ENCODE data around the gene TNFAIP8L2.

Gene TNFAIP8L2

DNA sequence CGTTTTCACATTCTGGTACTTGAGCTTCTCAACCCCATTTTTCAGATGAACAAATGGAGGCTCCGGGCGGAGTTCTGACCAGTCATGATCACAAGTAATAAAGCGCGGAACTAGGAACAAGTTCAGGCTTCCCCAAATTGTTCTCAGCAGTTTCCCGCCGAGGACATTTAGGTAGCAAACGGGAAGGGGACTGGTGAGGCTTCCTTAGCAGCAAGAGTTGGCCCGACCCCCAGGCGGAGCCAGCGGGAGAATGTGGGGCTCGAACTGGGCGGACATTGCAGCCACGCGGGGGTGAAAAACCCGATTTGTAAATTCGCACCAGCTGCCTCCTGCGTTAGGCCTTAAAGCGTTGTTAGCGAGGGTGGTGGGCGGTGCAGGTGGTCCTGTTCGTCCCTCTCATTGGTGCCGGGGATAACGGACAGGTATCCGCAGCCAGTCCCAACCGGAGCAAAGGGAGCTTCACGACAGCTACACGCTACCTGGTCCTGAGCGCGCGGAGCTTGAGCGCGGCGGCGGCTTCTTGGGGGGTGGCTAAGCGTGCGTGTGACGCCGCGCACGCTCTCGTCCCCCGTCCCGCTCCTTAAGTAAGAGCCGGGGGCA lies 25.4 kb upstream of the TNFAIP8L2 start:
- ATAC-seq = no peak
- TF ChIP-seq CSDC2 (CRISPR knock-in tag; IDR thresholded peaks at IDR 0.05) = no peak
- no peak for TF ChIP-seq BACH2 (CRISPR knock-in tag; IDR thresholded peaks at IDR 0.05; ENCODE audit: borderline replicate concordance)
- TF ChIP-seq ESRRG (CRISPR knock-in tag; IDR thresholded peaks at IDR 0.05) = no peak
- TF ChIP-seq ZNF70 (CRISPR knock-in tag; IDR thresholded peaks at IDR 0.05) = no peak
- TF ChIP-seq ZFP30 (CRISPR knock-in tag; IDR thresholded peaks at IDR 0.05) = no peak
- no peak for TF ChIP-seq ARNTL (CRISPR knock-in tag; IDR thresholded peaks at IDR 0.05; ENCODE audit: borderline replicate concordance, low read depth)
- TF ChIP-seq ISL1 (CRISPR knock-in tag; IDR thresholded peaks at IDR 0.05) = no peak
- no peak for TF ChIP-seq OSR1 (CRISPR knock-in tag; IDR thresholded peaks at IDR 0.05)
- TF ChIP-seq GLIS3 (CRISPR knock-in tag; IDR thresholded peaks at IDR 0.05) = no peak
- TF ChIP-seq ZC3H10 (CRISPR knock-in tag; IDR thresholded peaks at IDR 0.05) = no peak
- TF ChIP-seq, protein P1, sequence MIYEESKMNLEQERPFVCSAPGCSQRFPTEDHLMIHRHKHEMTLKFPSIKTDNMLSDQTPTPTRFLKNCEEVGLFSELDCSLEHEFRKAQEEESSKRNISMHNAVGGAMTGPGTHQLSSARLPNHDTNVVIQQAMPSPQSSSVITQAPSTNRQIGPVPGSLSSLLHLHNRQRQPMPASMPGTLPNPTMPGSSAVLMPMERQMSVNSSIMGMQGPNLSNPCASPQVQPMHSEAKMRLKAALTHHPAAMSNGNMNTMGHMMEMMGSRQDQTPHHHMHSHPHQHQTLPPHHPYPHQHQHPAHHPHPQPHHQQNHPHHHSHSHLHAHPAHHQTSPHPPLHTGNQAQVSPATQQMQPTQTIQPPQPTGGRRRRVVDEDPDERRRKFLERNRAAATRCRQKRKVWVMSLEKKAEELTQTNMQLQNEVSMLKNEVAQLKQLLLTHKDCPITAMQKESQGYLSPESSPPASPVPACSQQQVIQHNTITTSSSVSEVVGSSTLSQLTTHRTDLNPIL (CRISPR knock-in tag; IDR thresholded peaks at IDR 0.05; ENCODE audit: low read depth) = no peak
- TF ChIP-seq TCF4 (CRISPR knock-in tag; IDR thresholded peaks at IDR 0.05; ENCODE audit: borderline replicate concordance) = no peak
- no peak for TF ChIP-seq TOX (CRISPR knock-in tag; IDR thresholded peaks at IDR 0.05; ENCODE audit: borderline replicate concordance)
- TF ChIP-seq, protein P2, sequence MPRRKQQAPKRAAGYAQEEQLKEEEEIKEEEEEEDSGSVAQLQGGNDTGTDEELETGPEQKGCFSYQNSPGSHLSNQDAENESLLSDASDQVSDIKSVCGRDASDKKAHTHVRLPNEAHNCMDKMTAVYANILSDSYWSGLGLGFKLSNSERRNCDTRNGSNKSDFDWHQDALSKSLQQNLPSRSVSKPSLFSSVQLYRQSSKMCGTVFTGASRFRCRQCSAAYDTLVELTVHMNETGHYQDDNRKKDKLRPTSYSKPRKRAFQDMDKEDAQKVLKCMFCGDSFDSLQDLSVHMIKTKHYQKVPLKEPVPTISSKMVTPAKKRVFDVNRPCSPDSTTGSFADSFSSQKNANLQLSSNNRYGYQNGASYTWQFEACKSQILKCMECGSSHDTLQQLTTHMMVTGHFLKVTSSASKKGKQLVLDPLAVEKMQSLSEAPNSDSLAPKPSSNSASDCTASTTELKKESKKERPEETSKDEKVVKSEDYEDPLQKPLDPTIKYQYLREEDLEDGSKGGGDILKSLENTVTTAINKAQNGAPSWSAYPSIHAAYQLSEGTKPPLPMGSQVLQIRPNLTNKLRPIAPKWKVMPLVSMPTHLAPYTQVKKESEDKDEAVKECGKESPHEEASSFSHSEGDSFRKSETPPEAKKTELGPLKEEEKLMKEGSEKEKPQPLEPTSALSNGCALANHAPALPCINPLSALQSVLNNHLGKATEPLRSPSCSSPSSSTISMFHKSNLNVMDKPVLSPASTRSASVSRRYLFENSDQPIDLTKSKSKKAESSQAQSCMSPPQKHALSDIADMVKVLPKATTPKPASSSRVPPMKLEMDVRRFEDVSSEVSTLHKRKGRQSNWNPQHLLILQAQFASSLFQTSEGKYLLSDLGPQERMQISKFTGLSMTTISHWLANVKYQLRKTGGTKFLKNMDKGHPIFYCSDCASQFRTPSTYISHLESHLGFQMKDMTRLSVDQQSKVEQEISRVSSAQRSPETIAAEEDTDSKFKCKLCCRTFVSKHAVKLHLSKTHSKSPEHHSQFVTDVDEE (CRISPR knock-in tag; IDR thresholded peaks at IDR 0.05) = no peak

DNA sequence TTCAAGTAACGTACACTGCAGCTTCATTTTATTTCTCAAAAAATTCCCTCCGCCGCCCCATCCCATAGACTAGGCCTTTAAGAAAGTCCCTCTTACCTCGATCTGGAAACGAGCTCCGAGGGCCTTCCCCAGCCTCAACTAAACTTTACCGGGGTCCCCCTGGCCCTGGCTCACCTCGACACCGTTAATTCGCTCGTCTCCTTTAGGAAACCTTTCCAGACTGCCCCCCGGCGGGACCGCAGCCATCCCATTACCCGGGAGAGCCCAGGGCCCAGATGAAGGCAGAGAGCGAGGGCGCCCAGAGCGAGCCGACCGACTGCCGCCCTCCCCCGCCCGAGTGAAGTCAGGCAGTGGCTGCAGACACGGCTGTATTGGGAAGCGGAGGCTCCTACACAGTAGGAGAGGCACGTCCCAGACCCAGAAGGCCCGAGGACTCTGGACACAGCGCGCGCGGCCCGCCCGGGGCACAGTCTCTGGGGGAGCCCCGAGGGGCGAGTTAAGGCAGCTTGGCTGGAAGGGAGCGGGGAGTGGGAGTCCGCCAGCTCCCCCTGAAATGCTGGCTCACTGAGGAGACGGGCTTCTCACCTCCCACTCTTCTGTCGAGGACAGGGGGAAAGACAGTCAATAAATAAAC lies 24.6 kb upstream of the TNFAIP8L2 start:
- ATAC-seq = no peak
- no peak for TF ChIP-seq ZFP30 (CRISPR knock-in tag; IDR thresholded peaks at IDR 0.05)
- no peak for TF ChIP-seq ESRRG (CRISPR knock-in tag; IDR thresholded peaks at IDR 0.05)
- TF ChIP-seq, protein P3, sequence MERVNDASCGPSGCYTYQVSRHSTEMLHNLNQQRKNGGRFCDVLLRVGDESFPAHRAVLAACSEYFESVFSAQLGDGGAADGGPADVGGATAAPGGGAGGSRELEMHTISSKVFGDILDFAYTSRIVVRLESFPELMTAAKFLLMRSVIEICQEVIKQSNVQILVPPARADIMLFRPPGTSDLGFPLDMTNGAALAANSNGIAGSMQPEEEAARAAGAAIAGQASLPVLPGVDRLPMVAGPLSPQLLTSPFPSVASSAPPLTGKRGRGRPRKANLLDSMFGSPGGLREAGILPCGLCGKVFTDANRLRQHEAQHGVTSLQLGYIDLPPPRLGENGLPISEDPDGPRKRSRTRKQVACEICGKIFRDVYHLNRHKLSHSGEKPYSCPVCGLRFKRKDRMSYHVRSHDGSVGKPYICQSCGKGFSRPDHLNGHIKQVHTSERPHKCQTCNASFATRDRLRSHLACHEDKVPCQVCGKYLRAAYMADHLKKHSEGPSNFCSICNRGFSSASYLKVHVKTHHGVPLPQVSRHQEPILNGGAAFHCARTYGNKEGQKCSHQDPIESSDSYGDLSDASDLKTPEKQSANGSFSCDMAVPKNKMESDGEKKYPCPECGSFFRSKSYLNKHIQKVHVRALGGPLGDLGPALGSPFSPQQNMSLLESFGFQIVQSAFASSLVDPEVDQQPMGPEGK (CRISPR knock-in tag; IDR thresholded peaks at IDR 0.05; ENCODE audit: borderline replicate concordance) = no peak
- no peak for TF ChIP-seq SNAI2 (CRISPR knock-in tag; IDR thresholded peaks at IDR 0.05)
- TF ChIP-seq PPARA (CRISPR knock-in tag; IDR thresholded peaks at IDR 0.05; ENCODE audit: borderline replicate concordance) = no peak
- TF ChIP-seq OSR1 (CRISPR knock-in tag; IDR thresholded peaks at IDR 0.05) = no peak
- no peak for TF ChIP-seq ZNF70 (CRISPR knock-in tag; IDR thresholded peaks at IDR 0.05)
- TF ChIP-seq BACH2 (CRISPR knock-in tag; IDR thresholded peaks at IDR 0.05; ENCODE audit: borderline replicate concordance) = no peak

- no peak for ATAC-seq
- TF ChIP-seq OSR1 (CRISPR knock-in tag; IDR thresholded peaks at IDR 0.05) (no peak), CSRNP3 (CRISPR knock-in tag; IDR thresholded peaks at IDR 0.05) (no peak), GLIS3 (CRISPR knock-in tag; IDR thresholded peaks at IDR 0.05) (no peak)
- TF ChIP-seq, protein P3 (CRISPR knock-in tag; IDR thresholded peaks at IDR 0.05; ENCODE audit: borderline replicate concordance) = no peak
- TF ChIP-seq, protein P4, sequence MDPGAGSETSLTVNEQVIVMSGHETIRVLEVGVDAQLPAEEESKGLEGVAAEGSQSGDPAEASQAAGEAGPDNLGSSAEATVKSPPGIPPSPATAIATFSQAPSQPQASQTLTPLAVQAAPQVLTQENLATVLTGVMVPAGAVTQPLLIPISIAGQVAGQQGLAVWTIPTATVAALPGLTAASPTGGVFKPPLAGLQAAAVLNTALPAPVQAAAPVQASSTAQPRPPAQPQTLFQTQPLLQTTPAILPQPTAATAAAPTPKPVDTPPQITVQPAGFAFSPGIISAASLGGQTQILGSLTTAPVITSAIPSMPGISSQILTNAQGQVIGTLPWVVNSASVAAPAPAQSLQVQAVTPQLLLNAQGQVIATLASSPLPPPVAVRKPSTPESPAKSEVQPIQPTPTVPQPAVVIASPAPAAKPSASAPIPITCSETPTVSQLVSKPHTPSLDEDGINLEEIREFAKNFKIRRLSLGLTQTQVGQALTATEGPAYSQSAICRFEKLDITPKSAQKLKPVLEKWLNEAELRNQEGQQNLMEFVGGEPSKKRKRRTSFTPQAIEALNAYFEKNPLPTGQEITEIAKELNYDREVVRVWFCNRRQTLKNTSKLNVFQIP (CRISPR knock-in tag; IDR thresholded peaks at IDR 0.05; ENCODE audit: borderline replicate concordance, low read depth) = no peak
These were observed 24.0 kb upstream of the TNFAIP8L2 start for GRCh38 chr1:151132335-151133017.

Measured in SK-N-SH treated with all-trans-retinoic acid at 6 μM for 48 hours (cell line).